Skin epidermis (tissue), 12 donors: ENCODE measurements around the gene WRAP73.

Source experiments
- H3K27ac ChIP-seq, 21 experiments: fragments of 200-600 bp; sonication (generic) in 11 of 21; one replicate each; pipeline ENCODE4 v1.5.0; 2020; ENCODE audit warnings: mild to moderate bottlenecking in 3 of 21, inconsistent platforms in 2 of 21, moderate library complexity in 2 of 21
- H3K4me3 ChIP-seq, 7 experiments: fragments of 200-600 bp; sonication (generic) in 2 of 7; one replicate each; pipeline ENCODE4 v1.5.0; 2020; ENCODE audit warnings: inconsistent platforms in 2 of 7, mild to moderate bottlenecking in 2 of 7, moderate library complexity in 1 of 7

The WRAP73 gene

GRCh38 chr1:3652548-3653285 is 2.8 kb upstream of the WRAP73 start:
- Histone ChIP-seq H3K27ac (no peak overlapping the region), H3K4me3 (peak overlapping the region; percentile 10 to 48 (median 26))

GRCh38 chr1:3651930-3652547 is 2.1 kb upstream of the WRAP73 start, which contains the start of gene TP73:
Gene TP73, plus strand, starts transcription at chr1:3652516. Its CDS starts 29,850 bp downstream, at chr1:3682366.
- H3K27ac ChIP-seq = no peak within 1 kb of the TSS
- peak within 1 kb of the TSS; percentile 10 to 48 (median 26) for H3K4me3 ChIP-seq

- peak overlapping the region in 4 of 7 experiments; percentile 14 to 48 (median 37) for H3K4me3 ChIP-seq
- H3K27ac ChIP-seq = no peak overlapping the region
These were observed 1.4 kb upstream of the WRAP73 start for GRCh38 chr1:3651026-3651929.

GRCh38 chr1:3650248-3651025 is 534 bp upstream of the WRAP73 start:
- peak overlapping the region in 4 of 7 experiments; percentile 90 to 99 (median 94) for H3K4me3 ChIP-seq

GRCh38 chr1:3646596-3646995 is 3.3 kb downstream of the WRAP73 start:
- Histone ChIP-seq H3K27ac (no peak overlapping the region), H3K4me3 (no peak overlapping the region)

More at GRCh38 chr1:3650248-3651025, 534 bp upstream of the WRAP73 start:
- peak overlapping the region in 1 of 21 experiments; percentile 81 for H3K27ac ChIP-seq

- H3K27ac ChIP-seq = no peak overlapping the region
- H3K4me3 ChIP-seq = no peak overlapping the region
These were observed 4.1 kb downstream of the WRAP73 start for GRCh38 chr1:3645666-3646355.

GRCh38 chr1:3645247-3645646 is 4.7 kb downstream of the WRAP73 start:
- H3K27ac ChIP-seq = no peak overlapping the region

GRCh38 chr1:3644273-3644672 is 5.6 kb downstream of the WRAP73 start:
- Histone ChIP-seq H3K27ac (no peak overlapping the region), H3K4me3 (no peak overlapping the region)

More at GRCh38 chr1:3645247-3645646, 4.7 kb downstream of the WRAP73 start:
- no peak overlapping the region for H3K4me3 ChIP-seq

- H3K27ac ChIP-seq = no peak overlapping the region
- no peak overlapping the region for H3K4me3 ChIP-seq
These were observed 6.8 kb downstream of the WRAP73 start for GRCh38 chr1:3642919-3643675.

GRCh38 chr1:3641816-3642215 is 8.1 kb downstream of the WRAP73 start:
- no peak overlapping the region for H3K4me3 ChIP-seq
- H3K27ac ChIP-seq = no peak overlapping the region

- Histone ChIP-seq H3K4me3 (no peak overlapping the region), H3K27ac (no peak overlapping the region)
These were observed 8.7 kb downstream of the WRAP73 start for GRCh38 chr1:3641046-3641760.

GRCh38 chr1:3640121-3640837 is 9.6 kb downstream of the WRAP73 start:
- Histone ChIP-seq H3K27ac (no peak overlapping the region), H3K4me3 (no peak overlapping the region)

- no peak overlapping the region for H3K27ac ChIP-seq
- no peak overlapping the region for H3K4me3 ChIP-seq
These were observed 10.4 kb downstream of the WRAP73 start for GRCh38 chr1:3639397-3639911.

GRCh38 chr1:3638676-3639075 is 11.2 kb downstream of the WRAP73 start:
- Histone ChIP-seq H3K4me3 (no peak overlapping the region), H3K27ac (no peak overlapping the region)

- Histone ChIP-seq H3K4me3 (no peak overlapping the region), H3K27ac (no peak overlapping the region)
These were observed 11.9 kb downstream of the WRAP73 start for GRCh38 chr1:3638027-3638426.

- H3K27ac ChIP-seq = no peak overlapping the region
- no peak overlapping the region for H3K4me3 ChIP-seq
These were observed 13.4 kb downstream of the WRAP73 start for GRCh38 chr1:3636531-3636930.

GRCh38 chr1:3636080-3636479 is 13.8 kb downstream of the WRAP73 start:
- H3K4me3 ChIP-seq = no peak overlapping the region
- H3K27ac ChIP-seq = no peak overlapping the region
